Embryonic facial prominence (tissue), 1 donor: ENCODE results near the gene RALA.

Source experiments
- DNase-seq: peaks from one replicate; pipeline ENCODE4 v3.0.0-alpha.2; 2016; ENCODE audit errors: extremely low spot score

RALA gene

DNA sequence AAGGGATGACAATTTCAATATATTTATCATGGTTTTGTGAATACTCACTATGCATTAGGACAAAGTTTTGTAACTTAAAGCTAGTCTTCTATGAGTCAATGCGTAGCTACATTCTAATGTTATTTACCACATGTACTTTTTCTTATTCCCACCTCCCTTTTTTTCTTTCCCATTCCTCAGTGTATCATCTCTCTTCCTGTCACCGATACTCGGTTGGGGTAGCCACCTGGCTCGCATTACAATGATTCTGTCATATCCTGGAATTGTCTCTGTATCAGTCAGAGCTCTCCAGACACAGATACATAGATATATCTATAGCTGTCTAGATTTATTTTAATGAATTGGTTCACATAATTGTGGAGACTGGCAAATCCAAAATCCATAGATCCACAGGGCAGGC lies 9.8 kb upstream of the RALA start:
- no peak for DNase-seq

DNA sequence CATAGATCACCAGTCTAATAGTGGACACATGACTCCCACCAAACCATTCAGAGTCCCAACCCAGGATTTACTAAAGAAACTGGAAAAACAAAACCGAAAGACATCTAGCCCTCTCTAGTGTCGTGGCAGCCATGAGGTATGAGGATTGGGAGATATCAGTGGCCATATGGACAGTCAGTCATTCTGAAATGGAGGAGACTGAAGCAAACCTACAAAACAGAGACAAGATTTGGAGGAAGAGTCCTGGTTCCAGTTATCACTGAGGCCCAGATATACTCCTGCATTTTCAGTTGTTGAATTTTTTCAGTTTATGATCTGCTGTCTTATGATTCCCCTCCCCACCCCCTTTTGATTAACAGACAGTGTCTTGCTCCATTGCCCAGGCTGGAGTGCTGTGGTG lies 9.1 kb upstream of the RALA start:
- DNase-seq, result no peak

DNA sequence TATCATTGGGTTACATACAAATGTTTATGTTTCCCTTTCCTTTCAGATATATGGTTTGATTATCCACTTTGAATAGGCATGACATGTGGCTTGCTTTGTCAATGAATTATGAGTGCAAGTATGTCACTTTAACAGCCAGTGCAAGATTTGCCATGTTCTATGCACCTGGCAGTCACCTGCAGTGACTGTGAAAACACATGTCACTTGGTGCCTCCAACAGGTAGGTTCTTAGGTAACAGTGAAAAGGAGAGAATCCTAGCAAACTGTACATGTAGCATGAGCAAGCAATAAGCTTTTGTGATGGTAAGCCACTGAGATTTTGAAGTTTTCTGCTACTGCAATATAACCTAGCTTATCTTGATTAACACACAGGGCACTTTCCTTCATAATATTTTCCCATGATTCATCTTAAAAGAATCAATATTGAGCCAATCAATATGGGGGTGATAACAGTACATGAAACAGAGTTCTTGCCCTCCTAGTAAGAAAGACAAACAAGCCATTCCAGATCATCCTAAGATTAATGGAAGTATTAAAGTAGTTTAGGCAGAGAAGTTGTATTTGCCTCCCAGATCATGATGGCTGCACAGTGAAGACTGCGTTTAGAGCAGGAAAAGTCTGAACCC lies 7.9 kb upstream of the RALA start:
- DNase-seq, result no peak

DNA sequence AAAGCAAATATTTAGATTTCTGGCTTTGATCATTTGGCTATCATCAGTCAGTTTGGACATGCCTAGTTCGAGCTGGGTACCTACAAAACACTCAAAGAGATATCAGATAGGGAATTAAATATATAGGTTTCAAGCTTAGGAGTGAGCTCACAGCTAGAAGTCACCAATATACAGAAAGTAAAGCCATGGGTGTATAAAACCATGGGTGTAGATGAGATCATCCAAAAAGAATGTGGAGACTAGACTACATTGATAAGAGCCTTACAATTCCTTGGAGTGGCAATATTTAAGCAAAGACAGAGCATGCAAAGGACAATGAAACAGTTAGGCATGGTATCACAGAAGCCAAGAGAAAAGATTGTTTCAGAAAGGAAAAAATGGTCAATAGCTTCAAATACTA lies 7.2 kb upstream of the RALA start:
- DNase-seq, result no peak

DNA sequence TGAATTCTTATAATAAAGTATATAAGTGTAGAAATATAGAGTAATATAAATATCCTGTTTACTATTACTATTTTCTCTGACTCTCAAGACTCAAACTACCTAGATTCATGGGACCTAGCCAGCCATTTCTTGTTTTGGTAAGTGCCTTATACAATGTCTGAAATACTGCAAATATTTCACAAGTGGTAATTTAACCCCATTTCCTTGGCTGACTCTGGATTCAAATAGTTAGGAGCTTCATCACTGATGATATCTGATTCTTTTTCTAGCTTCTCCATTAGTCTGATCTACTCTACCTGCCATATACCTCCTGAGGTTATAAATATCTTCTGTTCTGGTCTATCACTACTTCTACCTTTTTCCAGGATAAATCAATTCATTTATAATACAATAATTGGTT lies 6.4 kb upstream of the RALA start:
- no peak for DNase-seq

DNA sequence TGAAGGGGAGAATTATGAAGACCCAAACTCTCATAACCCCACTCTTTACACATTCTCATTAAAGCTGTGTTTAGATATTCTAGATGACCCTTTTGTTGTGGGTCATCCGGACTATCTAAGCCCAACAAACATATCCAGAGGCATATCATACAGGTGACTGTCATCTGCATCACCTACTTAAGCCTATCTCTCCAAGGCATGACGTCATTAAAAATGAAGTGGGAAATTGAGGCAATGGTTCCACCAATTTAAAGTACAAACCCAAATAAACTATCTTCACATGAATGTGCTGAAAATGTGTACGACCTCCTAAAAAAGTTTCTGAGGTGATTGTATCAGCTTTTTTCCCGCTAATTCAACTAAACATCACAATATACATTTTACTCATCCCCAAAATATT lies 4.5 kb upstream of the RALA start:
- DNase-seq, result no peak

DNA sequence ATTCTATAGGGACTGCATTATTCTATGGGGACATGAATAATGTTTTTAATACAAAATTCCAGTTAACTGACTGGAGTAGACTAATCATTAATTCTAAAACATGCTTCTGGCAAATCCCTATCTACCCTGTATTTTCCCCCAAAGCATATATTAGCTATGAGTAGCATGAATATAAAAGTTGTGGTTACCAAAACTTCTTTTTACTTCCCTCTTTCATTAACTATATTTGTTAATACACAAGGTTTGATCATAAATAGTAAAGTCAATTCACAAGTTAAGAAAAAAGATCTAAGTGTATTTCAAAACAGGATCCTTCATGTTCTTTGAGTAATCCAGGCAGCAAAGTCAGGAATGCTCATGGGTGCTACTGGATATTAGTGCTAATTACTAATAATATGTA lies 2.9 kb upstream of the RALA start:
- no peak for DNase-seq

DNA sequence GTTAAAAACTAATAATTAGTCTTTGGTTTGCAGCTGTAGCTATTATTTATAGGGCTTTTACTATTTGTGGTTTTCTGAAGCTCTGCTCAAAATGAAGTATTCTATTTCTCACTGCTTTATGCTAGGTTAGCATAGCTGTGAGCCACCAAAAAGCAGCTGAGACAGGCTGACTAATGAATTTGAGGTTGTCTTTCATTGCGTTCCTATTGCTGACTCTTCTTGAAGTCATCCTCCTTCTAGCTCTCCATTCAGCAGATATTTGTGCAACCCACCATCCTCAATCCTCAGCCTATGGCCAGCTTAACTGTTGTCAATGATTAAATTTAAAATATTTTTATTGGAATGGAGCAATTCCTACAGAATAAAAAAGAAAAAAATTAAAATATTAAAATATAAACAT lies 2.1 kb upstream of the RALA start:
- no peak for DNase-seq

DNA sequence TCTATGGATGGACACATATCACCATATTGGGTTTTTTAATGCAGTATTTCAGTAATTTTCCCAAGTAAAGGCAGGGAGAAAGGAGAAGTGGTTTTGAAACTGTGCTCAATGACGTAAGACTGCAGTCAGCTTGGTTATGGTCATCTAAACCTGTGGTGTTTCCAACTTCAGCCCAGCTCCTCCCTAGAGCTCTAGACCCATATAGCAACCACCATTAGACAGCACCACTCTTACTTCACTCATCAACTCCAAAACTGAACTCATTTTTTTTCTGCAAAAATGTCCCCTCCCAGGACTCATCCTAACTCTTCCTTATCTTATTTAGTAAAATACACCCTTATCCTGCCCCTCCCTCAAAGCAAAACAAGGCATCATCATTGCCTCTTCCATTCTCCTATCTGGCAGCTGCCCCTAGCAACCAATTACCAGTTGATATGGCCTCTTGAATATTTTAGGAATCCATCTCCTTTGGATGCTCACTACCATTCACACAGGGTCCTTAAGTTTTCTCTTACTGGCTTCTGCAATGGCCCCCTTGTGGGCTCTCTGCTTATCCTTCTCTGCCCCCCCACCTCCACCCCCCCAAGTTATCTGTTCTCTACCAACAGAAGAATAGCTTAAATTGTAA lies 1.5 kb upstream of the RALA start:
- no peak for DNase-seq

DNA sequence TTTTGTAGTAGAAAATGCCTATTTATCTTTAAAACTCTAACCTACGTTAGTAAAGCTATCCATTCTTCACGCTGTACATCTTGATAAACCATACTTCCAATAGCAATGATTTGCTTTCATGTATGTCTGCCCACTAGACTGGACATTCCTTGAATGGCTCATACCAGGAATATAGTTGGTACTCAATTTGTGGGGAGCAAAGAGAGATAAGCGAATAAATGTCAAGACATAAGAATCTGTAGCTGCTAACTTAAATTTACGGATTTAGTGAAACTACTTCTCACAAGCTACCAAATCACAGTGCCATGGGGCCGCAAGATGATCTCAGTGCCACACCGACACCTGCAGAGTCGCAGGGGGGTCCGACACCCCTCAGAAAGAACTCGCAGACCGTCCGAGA lies 763 bp upstream of the RALA start:
- no peak for DNase-seq

DNA sequence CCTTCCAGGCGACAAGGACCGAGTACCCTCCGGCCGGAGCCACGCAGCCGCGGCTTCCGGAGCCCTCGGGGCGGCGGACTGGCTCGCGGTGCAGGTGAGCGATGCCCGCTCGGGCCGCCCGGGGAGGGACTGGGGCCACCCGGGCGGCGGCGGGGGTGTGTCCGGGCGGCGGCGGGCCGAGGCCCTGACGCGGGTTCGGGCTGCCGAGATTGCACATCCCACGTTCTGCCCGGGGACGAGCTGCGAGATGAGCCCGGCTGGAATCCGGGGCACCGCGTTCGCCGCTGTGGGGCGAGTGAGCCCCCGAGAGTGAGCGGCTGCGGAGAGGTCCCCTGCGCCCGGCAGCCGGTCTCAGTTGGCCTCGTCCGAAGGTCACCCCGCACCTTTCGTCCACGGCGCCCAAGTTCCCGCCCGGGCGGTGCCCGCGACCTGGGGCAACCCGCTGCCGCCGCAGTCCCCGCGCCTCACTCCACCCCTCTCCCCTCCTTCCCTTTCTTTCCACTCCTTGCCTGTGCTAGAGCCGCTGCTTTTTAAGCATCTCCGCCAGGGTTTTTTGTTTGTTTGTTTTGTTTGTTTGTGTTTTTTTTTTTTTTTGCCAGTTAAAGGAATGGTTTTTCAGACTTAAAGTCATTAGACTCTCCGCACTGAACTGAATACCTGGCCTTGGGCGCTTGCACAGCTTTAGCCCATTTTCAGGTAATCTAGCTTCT lies 515 bp downstream of the RALA start:
- no peak for DNase-seq

DNA sequence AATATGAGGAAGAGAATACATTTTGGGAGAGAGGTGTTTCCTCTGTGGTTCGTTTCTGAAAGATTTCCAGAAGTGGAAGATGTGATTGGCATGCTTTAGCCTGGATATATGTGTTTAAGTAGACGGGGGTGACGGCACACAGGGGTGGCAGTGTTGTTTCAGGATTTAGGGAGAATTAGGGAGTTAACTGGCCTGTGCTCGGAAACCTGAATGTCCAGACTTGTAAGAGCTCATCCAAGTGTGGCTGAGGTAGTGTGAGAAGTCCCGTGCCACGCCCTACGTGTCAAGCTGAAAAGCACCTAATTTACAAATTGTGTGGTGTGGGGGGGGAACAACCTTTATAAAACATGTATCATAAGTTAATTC lies 1.1 kb downstream of the RALA start:
- no peak for DNase-seq

DNA sequence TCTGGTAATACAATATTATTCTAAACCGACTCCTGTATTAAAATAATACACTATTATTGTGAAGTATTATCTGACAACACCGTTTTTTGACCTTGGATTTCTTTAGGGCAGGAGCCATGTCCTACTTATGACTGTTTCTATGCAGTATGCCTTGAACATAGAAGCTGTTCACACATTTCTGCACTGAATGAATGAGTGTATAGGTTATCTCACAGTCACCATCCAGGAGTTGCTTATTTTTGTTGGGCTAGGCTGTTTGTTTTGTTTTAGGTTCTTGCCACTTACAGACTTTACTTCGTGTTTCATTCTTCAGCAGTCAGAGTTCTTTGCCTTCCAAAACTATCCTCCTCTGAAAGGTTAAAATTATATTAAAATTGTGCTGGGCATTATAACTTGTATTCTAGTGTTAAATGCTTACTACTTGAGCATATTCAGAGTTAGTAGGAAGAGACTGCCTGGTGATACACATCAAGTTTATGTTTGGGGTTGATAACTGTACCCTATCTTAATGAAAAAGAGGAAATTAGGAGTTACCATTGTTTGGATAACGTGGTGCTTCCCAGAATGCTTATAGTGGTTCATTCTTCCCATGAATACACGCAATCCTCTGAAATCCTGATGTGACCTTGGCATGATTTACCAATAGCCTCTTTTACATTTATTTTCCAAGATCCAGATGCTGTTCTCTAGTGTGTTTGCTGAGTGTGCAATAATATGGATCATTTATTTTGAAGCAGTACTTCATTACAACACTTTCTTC lies 1.7 kb downstream of the RALA start:
- DNase-seq, result no peak

DNA sequence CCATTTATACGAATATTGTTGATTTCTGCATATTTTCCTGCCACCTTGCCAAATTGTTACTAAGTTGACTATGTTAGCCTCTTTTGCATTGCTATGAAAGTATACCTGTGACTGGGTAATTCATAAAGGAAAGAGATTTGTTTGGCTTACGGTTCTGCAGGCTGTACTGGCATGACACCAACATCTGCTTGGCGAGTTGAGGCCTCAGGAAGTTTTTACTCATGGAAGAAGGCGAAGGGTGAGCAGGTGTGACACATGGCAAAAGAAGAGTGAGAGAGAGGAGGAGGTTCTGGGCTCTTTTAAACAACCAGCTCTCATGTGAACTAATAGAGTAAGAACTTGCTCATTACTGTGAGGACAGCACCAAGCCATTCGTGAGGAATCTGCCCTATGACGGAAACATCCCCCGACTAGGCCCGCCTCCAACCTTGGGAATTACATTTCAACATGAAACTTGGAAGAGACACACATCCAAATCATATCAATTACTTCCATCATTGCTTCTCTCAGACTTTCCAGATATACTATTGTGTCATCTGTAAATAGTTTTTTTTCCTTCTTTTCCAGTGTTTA lies 8.4 kb downstream of the RALA start:
- DNase-seq, result no peak

DNA sequence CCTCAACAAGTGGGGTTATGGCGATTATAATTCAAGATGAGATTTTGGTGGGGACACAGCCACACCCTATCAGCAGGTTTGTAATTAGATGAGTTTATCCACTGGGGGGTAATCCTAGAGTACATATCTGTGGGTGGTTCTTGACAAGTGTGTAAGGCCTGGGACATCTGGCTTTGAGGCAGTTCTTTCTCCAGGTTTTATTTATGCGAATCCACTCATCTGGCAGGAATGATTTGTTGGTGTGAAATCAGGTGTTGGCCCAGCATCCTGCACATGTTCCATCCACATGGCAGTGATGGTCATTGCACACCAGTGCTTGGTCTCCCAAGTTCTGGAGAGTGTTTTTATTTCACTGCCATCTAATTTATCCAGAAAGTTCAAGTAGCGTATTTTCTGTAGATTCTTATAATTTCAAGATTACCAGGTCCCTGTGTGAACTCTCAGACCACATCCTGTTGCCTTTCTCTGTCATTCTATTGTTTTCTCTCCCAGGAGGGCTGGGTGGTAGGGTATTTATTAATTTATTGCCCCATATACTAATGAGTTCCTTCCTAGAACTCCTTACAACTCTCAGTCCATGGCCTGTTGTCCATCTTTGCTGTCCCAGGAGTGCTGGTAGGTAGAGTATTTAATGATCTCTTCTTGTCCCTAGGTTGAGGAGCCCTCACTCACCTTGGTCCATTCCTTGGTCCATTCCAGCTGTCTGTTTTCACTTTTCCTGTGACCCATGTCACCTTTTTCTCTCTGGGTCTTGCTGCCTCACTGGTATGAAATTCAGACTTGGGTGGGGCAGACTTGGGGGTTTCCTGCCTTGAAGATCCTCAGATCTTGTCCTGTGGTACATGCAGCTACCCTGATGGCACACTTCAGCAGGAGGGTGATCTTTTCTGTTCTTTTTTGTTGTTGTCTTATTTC lies 10.4 kb downstream of the RALA start:
- DNase-seq, result no peak

DNA sequence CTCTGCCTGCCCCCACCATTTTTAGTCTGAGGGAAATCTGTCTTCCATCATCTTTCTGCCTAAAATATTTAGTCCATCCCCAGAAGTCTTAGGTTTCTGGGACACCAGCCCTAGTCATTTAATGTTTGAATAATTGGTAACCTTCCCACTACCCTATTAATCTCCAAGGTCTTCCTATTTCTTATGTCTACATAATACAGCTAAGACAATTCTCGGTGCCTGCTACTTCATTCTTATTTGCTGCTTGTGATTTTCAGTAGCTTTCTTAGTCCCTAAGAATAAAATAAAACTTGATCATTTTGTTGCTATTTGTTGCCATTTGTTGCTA lies 11.1 kb downstream of the RALA start:
- DNase-seq, result no peak

DNA sequence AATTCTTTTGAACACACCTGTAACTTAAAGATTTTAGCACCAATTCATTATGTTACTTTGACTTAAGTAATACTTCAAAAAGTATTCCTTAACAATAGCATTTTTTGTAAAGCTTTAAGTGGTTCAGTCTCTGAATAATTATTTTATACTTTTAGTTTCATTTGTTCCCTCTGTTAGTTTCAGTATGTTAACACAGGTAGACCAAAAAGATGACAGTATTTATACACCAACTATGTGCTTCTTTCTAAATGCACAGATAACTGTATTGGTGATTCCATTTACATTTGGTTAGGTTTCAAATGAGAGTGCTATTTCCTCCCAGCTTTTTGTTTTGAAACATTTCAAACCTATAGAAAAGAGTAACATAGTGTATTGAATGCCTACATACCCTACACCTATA lies 14.0 kb downstream of the RALA start:
- DNase-seq, result no peak

DNA sequence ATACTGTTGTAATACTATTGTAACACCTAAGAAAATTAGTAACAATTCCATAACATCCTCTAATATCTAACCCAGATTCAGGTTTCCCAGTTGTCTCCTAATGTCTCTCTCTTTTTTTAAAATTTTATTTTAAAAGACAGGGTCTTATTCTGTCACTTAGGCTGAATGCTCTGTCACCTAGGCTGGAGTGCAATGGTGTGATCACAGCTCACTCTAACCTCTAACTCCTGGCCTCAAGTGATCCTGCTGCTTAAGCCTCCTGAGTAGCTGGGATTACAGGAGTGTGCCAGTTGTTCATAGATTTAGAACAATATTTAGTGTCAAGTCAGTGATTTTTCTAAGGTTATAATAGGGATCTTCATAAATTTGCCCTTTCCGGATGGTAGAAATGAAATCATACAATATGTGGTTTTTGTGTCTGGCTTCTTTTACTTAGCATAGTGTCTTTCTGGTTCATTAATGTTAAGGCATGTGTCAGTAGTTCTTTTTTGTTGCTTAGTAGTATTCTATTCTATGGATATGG lies 14.7 kb downstream of the RALA start:
- no peak for DNase-seq

DNA sequence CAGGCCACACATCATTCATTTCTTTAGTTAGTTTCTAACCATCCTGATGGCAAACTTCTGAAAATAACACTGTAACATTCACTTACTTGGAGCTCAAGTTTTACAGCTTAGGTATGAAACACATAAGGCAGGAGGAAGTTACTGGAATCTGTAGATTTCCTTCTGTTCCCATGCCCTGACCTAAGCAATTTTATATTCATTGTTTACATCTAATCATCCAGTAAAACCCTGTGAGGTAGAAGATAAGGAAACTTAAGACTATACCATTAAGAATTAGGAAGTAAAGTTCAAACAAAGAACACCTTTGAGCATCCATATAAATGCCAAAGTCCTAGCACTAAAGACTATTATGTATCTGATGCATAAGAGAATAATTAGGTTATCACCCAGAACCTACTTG lies 19.5 kb downstream of the RALA start:
- DNase-seq, result no peak

DNA sequence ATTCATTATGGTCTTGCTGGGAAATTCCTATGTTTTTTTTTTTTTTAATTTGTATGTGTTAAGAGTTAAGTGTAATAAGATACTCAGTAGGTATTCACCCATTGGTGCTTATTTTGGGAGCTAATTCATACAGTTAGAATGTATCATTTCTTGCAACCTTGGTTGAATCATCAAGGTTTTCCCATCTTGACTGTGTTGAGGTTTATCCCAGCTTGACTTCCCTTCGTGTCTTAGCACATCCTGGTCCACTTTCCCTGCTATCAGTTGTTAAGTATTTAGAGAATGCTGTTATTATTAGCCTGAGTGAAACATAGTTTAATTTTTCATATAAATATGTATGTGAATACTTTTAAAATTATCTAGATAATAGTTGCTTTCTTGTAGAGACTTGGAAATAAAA lies 20.8 kb downstream of the RALA start:
- DNase-seq, result no peak
